Astrocyte (in vitro differentiated cells and primary cell): Measurements from ENCODE around the gene PARP6. TPM values are rescaled to one million over a fixed set of nuclear protein-coding genes. Genes with fewer than 3 reads are reported as not detected.

ENCODE experiments used
- DNase-seq: peaks from one replicate; pipeline ENCODE4 v3.0.0-alpha.2; 2010; ENCODE audit warnings: low read depth
- FAIRE-seq: peaks from 2 replicates; lab custom pipeline; 2011; peaks lifted over from hg19 to GRCh38; lab: Jason Lieb, UNC
- H2AFZ ChIP-seq: 2 replicates; pipeline ENCODE4 v1.6.0; 2012; ENCODE audit warnings: low read depth, low read length, inconsistent platforms
- H3K27ac ChIP-seq: 2 replicates; pipeline ENCODE4 v1.5.1; 2011; ENCODE audit warnings: low read depth, low read length, inconsistent platforms
- H3K27me3 ChIP-seq: 2 replicates; pipeline ENCODE4 v1.6.0; 2011; ENCODE audit warnings: low read length, inconsistent platforms; ENCODE audit not compliant: insufficient read depth
- H3K36me3 ChIP-seq: 2 replicates; pipeline ENCODE4 v1.5.1; 2011; ENCODE audit warnings: low read length, inconsistent platforms; ENCODE audit not compliant: insufficient read depth
- H3K4me1 ChIP-seq: 2 replicates; pipeline ENCODE4 v1.5.1; 2011; ENCODE audit warnings: low read length, inconsistent platforms; ENCODE audit not compliant: insufficient read depth
- H3K4me2 ChIP-seq: 2 replicates; pipeline ENCODE4 v1.6.0; 2012; ENCODE audit warnings: low read length, inconsistent platforms
- H3K4me3 ChIP-seq: 2 replicates; pipeline ENCODE4 v1.5.1; 2011; ENCODE audit warnings: low read depth, mild to moderate bottlenecking, low read length, inconsistent platforms; ENCODE audit not compliant: insufficient read depth
- H3K79me2 ChIP-seq: 2 replicates; pipeline ENCODE4 v1.6.0; 2012; ENCODE audit warnings: mild to moderate bottlenecking, low read length, inconsistent platforms; ENCODE audit not compliant: insufficient read depth
- H3K9ac ChIP-seq: 2 replicates; pipeline ENCODE4 v1.6.0; 2012; ENCODE audit warnings: mild to moderate bottlenecking, low read length, inconsistent platforms
- H3K9me3 ChIP-seq: 2 replicates; pipeline ENCODE4 v1.5.1; 2012; ENCODE audit warnings: low read depth, mild to moderate bottlenecking, low read length, inconsistent platforms; ENCODE audit not compliant: insufficient read depth
- H4K20me1 ChIP-seq: 2 replicates; pipeline ENCODE4 v1.6.0; 2012; ENCODE audit warnings: low read length, inconsistent platforms; ENCODE audit not compliant: insufficient read depth
- H3K27ac Mint-ChIP-seq: one replicate; pipeline ENCODE4 v1.8.0; 2021; ENCODE audit warnings: mild to moderate bottlenecking, mixed read lengths; ENCODE audit not compliant: unreplicated experiment
- H3K27me3 Mint-ChIP-seq: one replicate; pipeline ENCODE4 v1.8.0; 2021; ENCODE audit warnings: low read depth, mixed read lengths; ENCODE audit not compliant: unreplicated experiment
- H3K36me3 Mint-ChIP-seq: one replicate; pipeline ENCODE4 v1.8.0; 2021; ENCODE audit warnings: low read depth, mixed read lengths; ENCODE audit not compliant: unreplicated experiment
- H3K4me1 Mint-ChIP-seq: one replicate; pipeline ENCODE4 v1.8.0; 2021; ENCODE audit warnings: low read depth, mixed read lengths; ENCODE audit not compliant: unreplicated experiment
- H3K4me3 Mint-ChIP-seq: one replicate; pipeline ENCODE4 v1.8.0; 2021; ENCODE audit warnings: mild to moderate bottlenecking, moderate library complexity, mixed read lengths; ENCODE audit not compliant: unreplicated experiment
- H3K9me3 Mint-ChIP-seq: one replicate; pipeline ENCODE4 v1.8.0; 2021; ENCODE audit warnings: mild to moderate bottlenecking, mixed read lengths; ENCODE audit not compliant: unreplicated experiment
- CTCF ChIP-seq: IDR thresholded peaks from 2 replicates; pipeline ENCODE4 v1.5.1; 2011; ENCODE audit warnings: low read depth, mild to moderate bottlenecking, inconsistent platforms, low read length, moderate library complexity; ENCODE audit not compliant: insufficient read depth
- EZH2 ChIP-seq: IDR thresholded peaks from 2 replicates; pipeline ENCODE4 v1.6.1; 2012; ENCODE audit warnings: mild to moderate bottlenecking, low read length, inconsistent platforms; ENCODE audit not compliant: insufficient read depth
- total RNA-seq: library from RNA; stranded (reverse); gene quantifications from 2 replicates; pipeline ENCODE4 v1.2.1, GENCODE V29; 2021

The PARP6 gene
- total RNA-seq, 1 donor from 2014 or later, result 62.7 TPM

- Mint-ChIP-seq H3K27ac (peak overlapping the region; percentile 78), H3K4me3 (peak overlapping the region; percentile 72), H3K27me3 (no peaks in the 10 kb centered on the region), H3K36me3 (peaks cover 48% of the 10 kb centered on the region), H3K4me1 (peaks cover 81% of the 10 kb centered on the region), H3K9me3 (no peaks in the 10 kb centered on the region)
- Histone ChIP-seq H3K4me1 (peaks cover 40% of the 10 kb centered on the region), H3K9ac (no peak overlapping the region), H3K9me3 (no peaks in the 10 kb centered on the region), H3K4me2 (peak overlapping the region; percentile 2), H3K27me3 (no peaks in the 10 kb centered on the region), H2AFZ (no peak overlapping the region), H3K36me3 (peaks cover 77% of the 10 kb centered on the region), H3K79me2 (peaks cover 97% of the 10 kb centered on the region), H3K4me3 (no peak overlapping the region), H4K20me1 (peaks cover 95% of the 10 kb centered on the region), H3K27ac (peak overlapping the region; percentile 2)
- no peak for TF ChIP-seq EZH2
- TF ChIP-seq CTCF, result no peak
- DNase-seq (no peak), FAIRE-seq (no peak)
These were observed 51.7 kb downstream of the PARP6 start for GRCh38 chr15:72220687-72221086.

- H3K4me1 ChIP-seq, result peaks cover 15% of the 10 kb centered on the region
- no peaks in the 10 kb centered on the region for H3K27me3 Mint-ChIP-seq
- no peaks in the 10 kb centered on the region for H3K9me3 ChIP-seq
- H3K36me3 Mint-ChIP-seq, result peaks cover 47% of the 10 kb centered on the region
- peak overlapping the region; percentile 49 for H3K27ac Mint-ChIP-seq
- H3K27ac ChIP-seq, result peak overlapping the region; percentile 46
- TF ChIP-seq EZH2 (no peak), CTCF (no peak)
- H2AFZ ChIP-seq, result no peak overlapping the region
- DNase-seq (peak; percentile 67), FAIRE-seq (no peak)
- H3K4me3 Mint-ChIP-seq, result peak overlapping the region; percentile 8
- H3K4me3 ChIP-seq, result no peak overlapping the region
- H3K4me2 ChIP-seq, result peak overlapping the region; percentile 21
- no peaks in the 10 kb centered on the region for H3K27me3 ChIP-seq
- peaks cover 57% of the 10 kb centered on the region for H3K4me1 Mint-ChIP-seq
- peak overlapping the region; percentile 9 for H3K9ac ChIP-seq
- peaks cover 86% of the 10 kb centered on the region for H4K20me1 ChIP-seq
- H3K9me3 Mint-ChIP-seq, result no peaks in the 10 kb centered on the region
- peaks cover 83% of the 10 kb centered on the region for H3K36me3 ChIP-seq
- peaks cover 97% of the 10 kb centered on the region for H3K79me2 ChIP-seq
These were observed 55.1 kb downstream of the PARP6 start for GRCh38 chr15:72217216-72217615.

DNA sequence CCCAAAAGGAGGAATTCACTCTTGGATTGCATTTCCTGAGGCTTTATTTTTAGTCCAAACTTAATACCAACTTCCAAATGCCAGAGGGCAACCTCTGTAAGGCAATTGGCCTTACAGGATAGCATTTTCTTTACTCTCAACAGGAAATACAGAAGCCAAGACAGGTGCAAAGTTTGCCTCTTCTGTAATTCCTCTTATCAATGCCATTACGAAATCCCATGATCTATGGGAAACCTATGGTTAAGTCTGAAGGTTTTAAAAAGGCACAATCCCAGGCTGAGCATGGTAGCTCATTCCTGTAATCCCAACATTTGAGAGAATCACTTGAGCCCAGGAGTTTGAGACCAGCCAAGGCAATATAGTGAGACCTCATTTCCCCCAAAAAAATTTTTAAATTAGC, 56.3 kb downstream of the PARP6 start:
- peaks cover 43% of the 10 kb centered on the region for H3K36me3 Mint-ChIP-seq

More for the DNA sequence above, 56.3 kb downstream of the PARP6 start:
- H3K4me3 Mint-ChIP-seq, result no peak overlapping the region
- Histone ChIP-seq H3K4me3 (no peak overlapping the region), H3K36me3 (peaks cover 86% of the 10 kb centered on the region), H3K9ac (no peak overlapping the region), H3K79me2 (peaks cover 97% of the 10 kb centered on the region), H3K4me2 (no peak overlapping the region), H2AFZ (no peak overlapping the region), H3K4me1 (peaks cover 11% of the 10 kb centered on the region), H3K27ac (no peak overlapping the region), H3K27me3 (no peaks in the 10 kb centered on the region), H4K20me1 (peaks cover 87% of the 10 kb centered on the region), H3K9me3 (no peaks in the 10 kb centered on the region)
- TF ChIP-seq CTCF (no peak), EZH2 (no peak)
- DNase-seq (no peak), FAIRE-seq (no peak)
- H3K27ac Mint-ChIP-seq, result peak overlapping the region; percentile 66
- H3K27me3 Mint-ChIP-seq, result no peaks in the 10 kb centered on the region
- peaks cover 48% of the 10 kb centered on the region for H3K4me1 Mint-ChIP-seq
- H3K9me3 Mint-ChIP-seq, result no peaks in the 10 kb centered on the region
